ENCODE data around the gene CFAP46.
"Not testable (repeated sequence)": the region's sequence is repeated elsewhere in the genome, so short reads cannot be mapped to it uniquely, and the experiment has no call there.

Gene CFAP46

DNA sequence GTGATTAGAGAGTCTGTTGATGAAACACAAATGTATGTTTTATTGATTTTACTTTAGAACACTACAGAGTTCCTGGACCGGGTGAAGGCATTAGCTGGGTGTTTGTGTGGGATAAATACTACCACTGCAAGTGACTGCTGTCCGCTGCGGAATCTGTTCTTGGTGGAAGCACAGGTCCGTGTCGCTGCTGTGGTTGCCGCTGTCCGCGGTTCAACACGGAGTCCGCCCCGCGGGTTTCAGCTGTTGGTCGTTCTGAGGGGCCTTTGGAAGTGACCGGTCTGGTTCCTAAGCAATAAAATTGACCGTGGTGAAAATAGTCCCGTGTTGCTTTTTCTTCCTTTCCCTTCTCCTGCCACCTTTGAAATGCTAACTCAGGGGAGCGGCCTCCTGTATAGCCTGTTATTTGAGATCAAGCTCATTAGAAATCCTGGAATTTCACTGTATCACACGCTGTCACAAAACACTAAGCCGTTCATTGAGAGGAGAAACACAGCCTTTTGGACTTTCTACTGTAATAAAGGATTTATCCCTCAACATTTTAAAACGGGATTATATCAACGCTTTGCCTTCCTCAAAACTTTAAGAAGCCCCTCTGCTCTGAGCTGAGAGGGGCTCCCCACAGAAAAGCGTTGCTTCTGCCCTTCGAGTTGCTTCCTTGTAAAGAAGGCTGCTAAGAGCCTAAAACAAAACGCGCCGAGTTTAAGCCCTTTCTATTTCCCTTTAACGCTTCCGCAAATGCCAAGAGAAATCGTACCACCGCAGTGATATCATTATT lies 159.0 kb downstream of the CFAP46 start:
- no peak for DNase-seq (ENCODE audit: extremely low read depth in 1 of 2, low read depth in 1 of 2)

DNA sequence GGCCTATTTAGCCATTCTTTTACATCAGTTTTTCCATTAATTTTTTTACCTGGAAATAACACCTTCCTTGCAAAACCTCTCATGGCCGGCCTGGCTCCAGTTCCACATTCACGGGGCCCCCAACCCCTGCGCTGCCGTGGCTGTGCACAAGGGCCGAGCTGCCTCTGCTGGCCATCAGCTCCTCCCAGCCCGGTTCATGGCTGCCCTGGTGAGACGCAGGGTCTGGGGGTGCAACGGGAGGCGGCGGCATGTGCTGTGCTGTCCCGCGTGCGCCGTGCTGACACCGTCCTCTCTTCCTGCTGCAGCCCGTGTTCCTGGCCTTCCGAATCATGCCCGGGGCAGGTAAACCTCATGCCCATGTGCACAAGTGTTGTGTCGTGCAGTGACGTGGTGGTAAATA lies 160.8 kb downstream of the CFAP46 start:
- DNase-seq (ENCODE audit: extremely low read depth in 1 of 2, low read depth in 1 of 2) = no peak

DNA sequence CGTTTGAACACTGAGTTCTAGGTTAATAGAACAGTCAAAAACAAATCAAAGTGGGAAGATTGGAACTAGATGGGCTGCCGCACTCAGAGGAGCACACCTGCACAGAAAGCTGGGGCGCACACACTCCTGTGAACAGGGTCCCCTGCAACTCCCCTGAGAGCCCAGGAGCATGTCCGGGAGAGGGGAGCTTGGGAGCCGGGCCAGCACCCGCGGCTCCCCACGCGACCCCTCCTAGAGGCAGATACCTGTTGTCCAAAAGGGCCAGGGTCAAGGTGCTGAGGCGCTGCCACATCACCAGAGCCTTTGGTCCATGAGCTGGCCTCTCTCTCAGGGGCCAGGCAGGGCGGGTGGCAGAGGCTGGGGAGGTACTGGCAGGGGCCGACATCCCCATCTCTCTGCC lies 162.0 kb downstream of the CFAP46 start:
- DNase-seq (ENCODE audit: extremely low read depth in 1 of 2, low read depth in 1 of 2) = no peak

DNA sequence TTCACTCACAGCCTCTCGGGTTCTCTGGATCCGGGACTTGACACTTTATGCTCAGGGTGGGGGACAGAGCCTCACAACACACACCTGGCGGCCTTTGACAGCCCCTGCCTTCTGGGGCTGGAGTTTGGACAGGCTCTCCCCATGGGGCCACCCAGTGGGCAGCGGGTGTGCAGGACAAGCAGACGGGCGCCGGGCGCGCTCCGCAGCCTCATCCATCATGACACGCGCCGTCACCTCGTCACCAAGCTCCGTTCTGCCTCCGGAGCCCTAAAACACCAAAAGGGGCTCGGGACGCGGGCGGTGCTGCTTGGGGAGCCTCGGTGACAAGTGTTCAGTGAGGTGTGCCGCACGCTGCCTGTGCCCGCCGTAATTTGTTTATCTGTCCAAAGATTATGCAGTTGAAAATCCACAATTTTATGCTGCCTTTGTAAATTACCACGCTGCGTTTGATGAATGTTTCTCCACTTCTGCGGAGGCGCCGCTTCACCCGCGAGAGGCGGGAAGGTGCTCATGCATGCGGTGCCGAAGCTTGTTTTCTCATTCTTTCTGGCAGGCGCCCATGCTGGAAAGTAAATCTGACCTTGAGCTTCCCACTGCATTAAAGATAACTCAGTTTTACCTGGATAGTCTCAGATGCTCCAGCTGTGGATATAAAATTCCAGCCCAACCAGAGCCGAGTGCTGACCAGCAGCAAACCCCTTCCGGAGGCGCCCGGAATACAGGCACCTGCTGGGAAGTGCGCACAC lies 162.6 kb downstream of the CFAP46 start:
- no peak for DNase-seq (ENCODE audit: extremely low read depth in 1 of 2, low read depth in 1 of 2)

DNA sequence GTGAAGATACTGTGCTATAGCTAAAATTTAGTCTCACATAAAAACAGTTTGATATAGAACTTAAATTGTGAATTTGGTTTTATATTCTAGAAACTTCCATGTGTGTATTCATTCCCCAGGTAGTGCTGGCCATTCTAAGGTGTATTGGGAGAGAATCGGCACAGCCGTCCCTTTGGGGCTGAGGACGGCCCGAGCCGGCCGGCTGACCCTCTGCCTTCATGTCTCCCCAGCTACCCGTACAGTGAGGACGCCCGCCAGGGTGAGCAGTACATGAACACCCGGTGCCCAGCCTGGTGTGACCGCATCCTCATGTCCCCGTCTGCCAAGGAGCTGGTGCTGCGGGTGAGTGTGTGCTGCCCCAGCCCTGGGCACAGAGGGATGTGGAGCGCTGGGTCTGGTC lies 164.9 kb downstream of the CFAP46 start:
- no peak for DNase-seq (ENCODE audit: extremely low read depth in 1 of 2, low read depth in 1 of 2)

GRCh38 chr10:132776821-132777220 lies 165.5 kb downstream of the CFAP46 start:
- DNase-seq (ENCODE audit: extremely low read depth in 1 of 2, low read depth in 1 of 2) = no peak

DNA sequence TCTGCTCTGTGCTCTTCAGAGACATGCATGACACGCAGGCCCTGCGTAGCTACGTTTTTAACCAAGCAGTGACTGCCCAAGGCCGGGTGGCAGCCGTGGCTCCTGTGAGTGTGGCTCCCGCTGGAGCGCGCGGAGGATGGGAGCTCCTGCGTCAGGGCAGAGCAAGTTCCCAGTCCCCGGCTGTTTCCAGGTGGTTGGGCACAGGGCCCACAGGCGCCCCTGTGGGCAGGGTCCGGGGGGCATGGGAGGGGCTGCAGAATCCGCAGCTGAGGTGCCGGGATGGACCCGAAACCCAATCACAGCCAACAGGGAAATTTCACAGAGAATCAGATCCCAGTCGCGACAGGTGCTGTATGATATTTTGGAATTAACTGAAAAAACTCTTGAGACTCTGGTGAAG lies 166.2 kb downstream of the CFAP46 start:
- DNase-seq (ENCODE audit: extremely low read depth in 1 of 2, low read depth in 1 of 2) = no peak

DNA sequence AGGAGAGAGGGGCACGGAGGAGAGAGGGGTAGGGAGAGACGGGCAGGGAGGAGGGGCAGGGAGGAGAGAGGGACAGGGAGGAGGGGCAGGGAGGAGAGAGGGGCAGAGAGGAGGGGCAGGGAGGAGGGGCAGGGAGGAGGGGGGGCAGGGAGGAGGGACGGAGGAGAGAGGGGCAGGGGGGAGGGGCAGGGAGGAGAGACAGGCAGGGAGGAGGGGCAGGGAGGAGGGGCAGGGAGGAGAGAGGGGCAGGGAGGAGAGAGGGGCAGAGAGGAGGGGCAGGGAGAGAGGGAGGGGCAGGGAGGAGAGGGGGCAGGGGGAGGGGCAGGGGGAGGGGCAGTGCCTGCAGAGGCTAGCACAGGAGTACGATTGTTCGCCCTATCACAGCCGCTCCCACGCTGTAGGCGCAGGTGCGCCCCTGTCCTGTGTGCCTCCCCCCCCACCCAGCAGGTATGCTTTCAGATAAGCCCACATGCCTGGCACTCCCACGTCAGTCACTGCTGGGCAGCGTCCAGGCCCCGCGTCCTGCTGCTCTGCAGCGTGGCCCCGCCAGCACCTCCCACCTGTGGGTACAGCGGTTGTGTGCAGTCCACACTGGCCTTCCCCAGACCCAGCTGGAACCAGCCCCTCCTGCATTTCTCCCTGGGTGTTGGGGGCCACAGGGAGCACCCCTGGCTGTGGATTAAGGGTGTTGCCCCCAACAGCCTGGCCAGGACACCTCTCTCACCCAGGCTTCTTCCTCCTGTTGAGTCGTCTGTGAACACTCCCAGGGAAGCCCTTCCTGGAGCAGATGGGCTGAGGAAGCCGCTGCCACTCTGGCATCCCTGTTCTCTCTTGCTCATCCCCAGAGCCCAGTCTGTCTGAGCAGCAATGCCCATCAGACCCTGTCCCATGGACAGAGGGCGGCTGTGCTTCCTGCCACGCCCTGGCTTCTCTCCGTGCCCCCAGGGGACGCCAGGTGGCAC lies 167.2 kb downstream of the CFAP46 start:
- DNase-seq (ENCODE audit: extremely low read depth in 1 of 2, low read depth in 1 of 2) = no peak

DNA sequence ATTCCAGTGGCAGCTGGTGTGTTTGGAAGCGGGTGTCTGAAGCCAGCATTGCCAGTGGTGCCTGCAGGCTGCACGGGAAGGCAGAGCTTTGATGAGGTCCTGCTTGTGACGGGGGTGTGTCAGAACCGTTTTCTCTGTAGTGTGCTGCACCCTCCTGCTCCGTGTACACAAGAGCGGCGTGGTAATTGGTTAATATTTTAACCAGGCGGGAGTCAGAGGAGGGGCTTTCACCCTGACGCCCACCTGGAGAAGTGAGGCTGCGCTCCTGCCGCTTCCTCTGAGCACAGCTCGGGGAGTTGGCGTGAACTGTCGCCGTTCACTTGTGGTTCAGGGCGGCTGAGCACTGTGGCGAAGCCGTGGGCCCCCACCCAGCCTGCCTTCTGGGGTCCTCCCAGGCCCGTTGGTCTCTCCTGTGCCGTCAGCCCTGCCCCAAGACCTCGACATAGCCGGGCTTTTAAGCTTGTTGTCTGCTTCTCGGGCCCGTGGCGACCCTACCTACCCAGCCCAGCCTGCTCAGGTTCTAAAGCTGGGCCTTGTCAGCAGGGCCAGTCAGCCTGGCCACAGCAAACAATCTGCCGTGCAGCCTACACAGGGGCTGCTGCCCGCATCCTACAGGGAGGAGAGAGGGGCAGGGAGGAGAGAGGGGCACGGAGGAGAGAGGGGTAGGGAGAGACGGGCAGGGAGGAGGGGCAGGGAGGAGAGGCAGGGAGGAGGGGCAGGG lies 168.0 kb downstream of the CFAP46 start:
- no peak for DNase-seq (ENCODE audit: extremely low read depth in 1 of 2, low read depth in 1 of 2)

- DNase-seq (ENCODE audit: extremely low read depth in 1 of 2, low read depth in 1 of 2) = not testable (repeated sequence)
These were observed 169.6 kb downstream of the CFAP46 start for GRCh38 chr10:132772816-132773215.

DNA sequence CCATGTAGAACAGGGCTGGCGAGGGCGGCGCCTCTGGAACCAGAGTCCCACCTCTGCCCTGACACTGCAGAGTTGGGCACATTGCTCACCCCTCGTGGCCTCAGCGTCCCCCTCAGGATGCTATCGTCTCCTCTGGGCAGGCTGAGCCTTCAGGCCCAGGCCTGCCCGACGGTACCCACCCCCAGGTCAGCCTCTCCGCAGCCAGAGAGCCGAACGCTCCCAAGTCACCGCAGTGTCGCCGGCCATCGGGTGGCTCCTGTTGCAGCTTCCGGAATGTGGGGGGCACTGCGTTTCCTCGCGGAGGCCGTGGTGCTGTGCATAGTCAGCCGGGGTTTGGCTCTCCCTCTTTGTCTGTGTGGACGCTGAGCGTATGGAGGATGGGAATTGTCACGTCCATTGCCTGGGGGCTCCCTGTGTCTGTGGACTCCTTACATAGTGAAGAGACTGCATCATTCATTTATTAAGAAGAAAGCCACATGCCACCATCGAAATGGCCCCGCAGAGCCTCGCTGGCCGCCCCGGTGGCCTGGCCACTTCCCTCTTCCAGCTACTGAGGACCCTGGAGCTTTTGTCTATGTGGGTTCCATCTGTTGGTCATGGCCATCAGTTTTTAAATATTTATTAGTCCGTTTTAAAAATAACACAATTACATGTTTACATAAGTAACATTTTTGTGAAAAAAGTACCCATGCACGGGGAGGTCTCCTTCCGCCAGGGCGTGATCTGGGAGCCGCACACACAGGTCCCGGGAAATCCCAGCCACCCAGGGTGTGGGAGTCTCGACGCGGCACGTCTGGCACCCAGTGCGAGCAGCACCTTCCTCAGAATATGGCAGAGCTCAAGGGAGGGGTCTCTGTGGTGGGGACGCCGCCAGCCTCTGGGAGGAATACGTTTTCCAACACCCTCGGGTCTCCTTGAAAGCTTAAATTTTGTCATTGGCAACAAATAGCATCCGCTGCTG lies 172.0 kb downstream of the CFAP46 start:
- no peak for DNase-seq (ENCODE audit: extremely low read depth in 1 of 2, low read depth in 1 of 2)

GRCh38 chr10:132768346-132769248 lies 173.8 kb downstream of the CFAP46 start:
- no peak for DNase-seq (ENCODE audit: extremely low read depth in 1 of 2, low read depth in 1 of 2)

DNA sequence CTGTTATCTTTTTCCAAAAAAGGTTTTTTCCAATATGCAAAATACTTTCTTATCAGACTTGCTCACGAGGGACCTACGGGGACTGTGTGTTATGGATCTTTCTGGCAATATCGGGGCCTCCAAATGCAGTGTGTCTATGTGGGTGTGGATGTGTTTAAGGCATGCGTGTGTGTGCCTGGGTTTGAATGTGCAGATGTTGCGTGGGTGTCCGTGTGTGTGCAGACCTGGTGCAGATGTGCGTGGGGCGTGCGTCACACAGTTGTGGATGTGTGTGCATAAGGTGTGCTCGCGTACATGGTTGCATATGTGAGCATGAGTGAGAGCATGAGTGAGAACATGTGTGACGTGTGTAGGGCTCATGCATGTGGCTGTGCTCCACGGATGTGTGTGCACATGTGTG lies 176.1 kb downstream of the CFAP46 start:
- no peak for DNase-seq (ENCODE audit: extremely low read depth in 1 of 2, low read depth in 1 of 2)

DNA sequence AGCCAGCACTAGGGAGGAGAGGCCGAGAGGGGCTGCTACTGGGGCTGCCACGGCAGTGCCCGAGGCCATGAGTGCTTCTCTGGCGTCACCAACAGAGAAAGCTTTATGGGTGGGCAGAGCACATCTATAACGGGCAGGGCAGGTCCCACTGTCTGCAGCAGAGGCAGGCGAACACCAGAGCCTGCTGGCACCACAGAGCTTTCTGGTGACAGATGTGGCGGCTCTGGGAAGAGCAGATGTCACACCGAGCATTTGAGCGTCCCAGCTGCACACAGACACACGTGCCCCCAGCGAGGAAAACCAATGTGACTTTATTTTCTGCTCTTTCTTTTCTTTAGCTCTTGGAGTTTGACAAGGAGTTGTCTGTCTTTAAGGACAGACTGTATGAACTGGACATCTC lies 176.9 kb downstream of the CFAP46 start:
- no peak for DNase-seq (ENCODE audit: extremely low read depth in 1 of 2, low read depth in 1 of 2)

GRCh38 chr10:132764108-132764507 lies 178.3 kb downstream of the CFAP46 start:
- no peak for DNase-seq (ENCODE audit: extremely low read depth in 1 of 2, low read depth in 1 of 2)

GRCh38 chr10:132763545-132763944 lies 178.8 kb downstream of the CFAP46 start:
- DNase-seq (ENCODE audit: extremely low read depth in 1 of 2, low read depth in 1 of 2) = no peak

DNA sequence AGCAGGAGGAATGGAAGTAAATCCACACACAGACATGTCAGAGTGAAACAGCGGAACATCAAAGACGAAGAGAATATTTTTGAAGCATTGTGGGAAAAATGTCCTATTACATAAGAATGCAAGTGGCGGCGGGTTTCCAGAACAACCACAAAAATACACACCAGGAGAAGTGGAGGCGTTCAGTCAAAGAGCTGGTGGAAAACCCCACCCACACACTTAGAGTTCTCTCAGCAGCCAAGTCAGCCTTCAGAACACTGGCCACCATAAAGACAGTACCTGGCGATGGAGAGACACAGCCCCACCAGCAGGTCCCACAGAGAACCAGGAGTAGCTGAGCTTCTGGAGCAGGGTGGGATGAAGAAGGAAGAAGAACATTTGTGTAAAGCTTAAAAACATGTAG lies 180.1 kb downstream of the CFAP46 start:
- no peak for DNase-seq (ENCODE audit: extremely low read depth in 1 of 2, low read depth in 1 of 2)

GRCh38 chr10:132761395-132762060 lies 180.8 kb downstream of the CFAP46 start:
- no peak for DNase-seq (ENCODE audit: extremely low read depth in 1 of 2, low read depth in 1 of 2)

Measured in stimulated activated CD8-positive, alpha-beta memory T cell treated with anti-CD3 and anti-CD28 coated beads, Interleukin-7, amount 100 ng/mL, for 48 hours (primary cell).